IMR-90 (cell line): ENCODE data around the gene ENDOU. TPM values are rescaled to one million over a fixed set of nuclear protein-coding genes. Genes with fewer than 3 reads are reported as not detected.

Experiments
- ATAC-seq: fragments of 200-7000 bp; cut with Tn5 transposase; 2 replicates; pipeline ENCODE4 v1.9.1; 2020; ENCODE audit warnings: low read depth, mild to moderate bottlenecking, moderate library complexity
- BruUV-seq: library from RNA; stranded (reverse); fragments of 400-500 nt; replicated peaks from 2 replicates; lab custom pipeline; 2021; lab: Mats Ljungman, UMichigan
- CTCF ChIA-PET: fragments of 300-600 bp; formaldehyde crosslinking; extraction: SDS; loops from one replicate; lab custom pipeline; 2021; ENCODE audit warnings: antibody characterized with exemption; lab: Yijun Ruan, JAX
- POLR2A ChIA-PET: fragments of 300-600 bp; sonication (Branson Sonifier 250); formaldehyde crosslinking; loops from one replicate; lab custom pipeline; 2022; ENCODE audit warnings: antibody characterized with exemption; ENCODE audit not compliant: unreplicated experiment; lab: Charles Lee
- DNase-seq: peaks from one replicate; pipeline ENCODE4 v3.0.0; 2013
- H2AFZ ChIP-seq: replicated peaks from 2 replicates; pipeline ENCODE3; 2013; ENCODE audit warnings: low read length, mild to moderate bottlenecking; ENCODE audit not compliant: poor library complexity
- H2AK5ac ChIP-seq: 2 replicates; pipeline ENCODE4 v1.6.1; 2013; ENCODE audit warnings: low read depth, low read length, inconsistent platforms
- H2AK9ac ChIP-seq: replicated peaks from 2 replicates; pipeline ENCODE3; 2013; ENCODE audit warnings: mild to moderate bottlenecking, low read depth, low read length, moderate library complexity; ENCODE audit not compliant: poor library complexity
- H2BK120ac ChIP-seq: 2 replicates; pipeline ENCODE4 v1.6.1; 2013; ENCODE audit warnings: low read depth, low read length, inconsistent platforms
- H2BK15ac ChIP-seq: 3 replicates; pipeline ENCODE4 v1.6.1; 2013; ENCODE audit warnings: low read depth, low read length, inconsistent platforms
- H2BK20ac ChIP-seq: 2 replicates; pipeline ENCODE4 v1.6.1; 2013; ENCODE audit warnings: low read depth, mild to moderate bottlenecking, inconsistent platforms, low read length, moderate library complexity
- H2BK5ac ChIP-seq: 2 replicates; pipeline ENCODE4 v1.6.1; 2013; ENCODE audit warnings: mild to moderate bottlenecking, low read depth, low read length, inconsistent platforms; ENCODE audit not compliant: poor library complexity, severe bottlenecking
- H3K14ac ChIP-seq: replicated peaks from 2 replicates; pipeline ENCODE4 v1.6.1; 2013; ENCODE audit warnings: low read depth, low read length, inconsistent platforms
- H3K18ac ChIP-seq: 2 replicates; pipeline ENCODE4 v1.6.1; 2013; ENCODE audit warnings: low read depth, low read length, control low read depth
- H3K23ac ChIP-seq: 2 replicates; pipeline ENCODE4 v1.6.1; 2013; ENCODE audit warnings: low read depth, low read length, inconsistent platforms
- H3K27ac ChIP-seq: 2 replicates; pipeline ENCODE4 v1.5.1; 2013; ENCODE audit warnings: mild to moderate bottlenecking, control low read depth, low read length; ENCODE audit not compliant: insufficient read depth
- H3K27me3 ChIP-seq: 2 replicates; pipeline ENCODE4 v1.6.1; 2013; ENCODE audit warnings: low read length; ENCODE audit not compliant: control insufficient read depth, insufficient read depth
- H3K36me3 ChIP-seq: 2 replicates; pipeline ENCODE4 v1.6.1; 2013; ENCODE audit warnings: low read length, mixed read lengths; ENCODE audit not compliant: control insufficient read depth, insufficient read depth
- H3K4ac ChIP-seq: 2 replicates; pipeline ENCODE4 v1.6.1; 2013; ENCODE audit warnings: low read depth, low read length, inconsistent platforms
- H3K4me1 ChIP-seq: 2 replicates; pipeline ENCODE4 v1.6.1; 2013; ENCODE audit warnings: low read length, mixed read lengths; ENCODE audit not compliant: control insufficient read depth, insufficient read depth
- H3K4me2 ChIP-seq: 2 replicates; pipeline ENCODE4 v1.6.1; 2013; ENCODE audit warnings: low read depth, mild to moderate bottlenecking, control low read depth, low read length, moderate library complexity
- H3K4me3 ChIP-seq: 2 replicates; pipeline ENCODE4 v1.5.1; 2013; ENCODE audit warnings: low read depth, mild to moderate bottlenecking, control low read depth, low read length, moderate library complexity; ENCODE audit not compliant: insufficient read depth
- H3K56ac ChIP-seq: 2 replicates; pipeline ENCODE4 v1.6.1; 2013; ENCODE audit warnings: low read length, inconsistent platforms; ENCODE audit not compliant: insufficient read depth; ENCODE audit errors: extremely low read depth
- H3K79me1 ChIP-seq, 2 experiments: 2 replicates each; pipeline ENCODE4 v1.6.1; 2013; ENCODE audit warnings: low read length in 2 of 2, inconsistent platforms in 1 of 2, low read depth in 1 of 2
- H3K9ac ChIP-seq: 2 replicates; pipeline ENCODE4 v1.6.1; 2013; ENCODE audit warnings: low read depth, low read length, control low read depth
- H3K9me1 ChIP-seq: 2 replicates; pipeline ENCODE4 v1.6.1; 2013; ENCODE audit warnings: low read length, inconsistent platforms; ENCODE audit not compliant: insufficient read depth
- H3K9me3 ChIP-seq: 2 replicates; pipeline ENCODE4 v1.6.1; 2013; ENCODE audit warnings: low read length; ENCODE audit not compliant: control insufficient read depth, insufficient read depth
- H4K20me1 ChIP-seq: 2 replicates; pipeline ENCODE4 v1.6.1; 2013; ENCODE audit warnings: low read length, inconsistent platforms; ENCODE audit not compliant: insufficient read depth
- H4K5ac ChIP-seq: 2 replicates; pipeline ENCODE4 v1.6.1; 2013; ENCODE audit warnings: mild to moderate bottlenecking, low read depth, low read length, control low read depth
- H4K8ac ChIP-seq, 2 experiments: 2 replicates each; pipeline ENCODE4 v1.6.1; 2013; ENCODE audit warnings: low read depth in 2 of 2, low read length in 2 of 2, control low read depth in 1 of 2, inconsistent platforms in 1 of 2
- H4K91ac ChIP-seq: 2 replicates; pipeline ENCODE4 v1.6.1; 2013; ENCODE audit warnings: low read depth, low read length, inconsistent platforms; ENCODE audit not compliant: insufficient read depth
- RCOR1 ChIP-seq: IDR thresholded peaks from 2 replicates; pipeline ENCODE4 v1.6.1; 2012; ENCODE audit warnings: mild to moderate bottlenecking, low read length, improper control_type of control experiment; ENCODE audit not compliant: insufficient replicate concordance
- USF2 ChIP-seq: fragments of 150-350 bp; IDR thresholded peaks from 2 replicates; pipeline ENCODE4 v1.6.1; 2017; ENCODE audit warnings: mild to moderate bottlenecking, antibody characterized with exemption, low read length, low read depth
- WGBS, 2 experiments: methylation state at CpG; one replicate each; pipeline versions ENCODE4 v1.1.5 to v1.1.7; 2013; ENCODE audit warnings: missing lambda C conversion rate in 2 of 2; ENCODE audit not compliant: insufficient read length in 1 of 2; ENCODE audit errors: extremely low coverage in 2 of 2; 5-methylcytosine and 5-hydroxymethylcytosine counted together
- dilution Hi-C: fragments of 300-500 bp; cut with HindIII; formaldehyde crosslinking; loops from one replicate; pipeline ENCODE4 v1.14.3; 2018; ENCODE audit warnings: low sequenced_read_pairs; ENCODE audit not compliant: unreplicated experiment
- in situ Hi-C: fragments of 300-500 bp; cut with MboI; formaldehyde crosslinking; loops from 3 replicates; pipeline ENCODE4 v1.14.3; 2019; ENCODE audit warnings: low sequenced_read_pairs, inconsistent platforms, mixed read lengths
- intact Hi-C: fragments of 100-400 bp; cut with micrococcal nuclease; formaldehyde crosslinking; loops from 2 replicates; pipeline ENCODE4 v1.10.0; 2022
- polyA plus RNA-seq, 3 experiments: library from polyadenylated mRNA; depleted of rRNA; stranded (reverse); fragments of >200 nt; gene quantifications; 2 replicates each; pipeline ENCODE4 v1.2.3, GENCODE V29; 2012; ENCODE audit warnings: low replicate concordance in 1 of 3
- total RNA-seq: library from RNA; depleted of rRNA; stranded (reverse); fragments of >200 nt; gene quantifications from 2 replicates; pipeline ENCODE4 v1.2.3, GENCODE V29; 2012

Gene ENDOU
- total and polyA plus RNA-seq, 2 of the 4 experiments (the other 2 are of a cell fraction), result under 0.01 to 0.09 TPM

- Histone ChIP-seq H3K18ac (no peak overlapping the region), H2AK9ac (no peak overlapping the region), H3K27me3 (no peaks in the 10 kb centered on the region), H4K8ac (no peak overlapping the region), H2BK120ac (no peak overlapping the region), H3K4me3 (no peak overlapping the region), H3K56ac (no peak overlapping the region), H3K9ac (no peak overlapping the region), H3K4ac (no peak overlapping the region), H3K23ac (no peak overlapping the region; the same call in 1 of the 2 replicates), H4K91ac (no peak overlapping the region), H4K5ac (no peak overlapping the region), H2BK15ac (no peak overlapping the region), H3K79me1 (peaks cover 10 to 24% of the 10 kb centered on the region in 2 experiments; a peak in 3 of 4 replicates), H2BK20ac (no peak overlapping the region), H4K20me1 (no peaks in the 10 kb centered on the region), H2BK5ac (no peak overlapping the region), H3K36me3 (peaks cover 8% of the 10 kb centered on the region), H3K27ac (no peak overlapping the region), H2AK5ac (no peak overlapping the region), H3K4me2 (no peak overlapping the region), H3K4me1 (no peaks in the 10 kb centered on the region), H2AFZ (no peak overlapping the region), H3K9me3 (no peaks in the 10 kb centered on the region), H3K14ac (no peak overlapping the region), H3K9me1 (no peaks in the 10 kb centered on the region)
- dilution Hi-C loops (no loop called here), in situ Hi-C loops (loop anchor here (25.0 kb wide), 1 partner anchor 1361 kb away; no protein-coding TSS in a partner anchor), intact Hi-C loops (no loop called here)
- ATAC-seq (no peak), DNase-seq (no peak)
- ChIA-PET POLR2A (interaction anchor here (0.6 kb wide), 1 partner anchor 1706 kb away, joined by 3 read pairs; no protein-coding TSS in a partner anchor), CTCF (no interaction called here)
- no peak for TF ChIP-seq RCOR1
- TF ChIP-seq USF2, result no peak
- BruUV-seq, result no TSS peak
- no CpG with 5 or more reads among the region's 4 CpGs for WGBS, 2 experiments
These were observed 27.2 kb downstream of the ENDOU start for GRCh38 chr12:47698055-47698454.
